ENCODE measurements around the gene ITGB3BP.

DNA sequence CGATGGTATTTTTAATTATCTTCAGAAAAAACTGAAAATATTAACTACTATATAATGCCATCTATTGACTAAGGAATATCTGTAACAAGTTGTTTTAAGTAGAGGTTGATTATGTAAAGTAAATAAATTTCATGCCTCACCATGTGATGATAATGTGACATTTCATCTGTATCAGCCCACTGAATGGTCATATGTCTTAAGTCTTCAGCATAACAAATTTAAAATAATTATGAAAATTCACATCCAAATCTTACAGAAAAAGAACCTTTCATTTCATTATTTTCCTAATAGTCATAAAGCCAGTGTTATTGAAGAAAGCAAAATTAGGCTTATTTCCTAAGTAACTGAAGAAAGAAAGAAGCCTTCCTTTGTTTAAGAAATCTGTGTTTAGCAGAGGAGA lies 72.6 kb downstream of the ITGB3BP start:
- TF ChIP-seq, protein P1, sequence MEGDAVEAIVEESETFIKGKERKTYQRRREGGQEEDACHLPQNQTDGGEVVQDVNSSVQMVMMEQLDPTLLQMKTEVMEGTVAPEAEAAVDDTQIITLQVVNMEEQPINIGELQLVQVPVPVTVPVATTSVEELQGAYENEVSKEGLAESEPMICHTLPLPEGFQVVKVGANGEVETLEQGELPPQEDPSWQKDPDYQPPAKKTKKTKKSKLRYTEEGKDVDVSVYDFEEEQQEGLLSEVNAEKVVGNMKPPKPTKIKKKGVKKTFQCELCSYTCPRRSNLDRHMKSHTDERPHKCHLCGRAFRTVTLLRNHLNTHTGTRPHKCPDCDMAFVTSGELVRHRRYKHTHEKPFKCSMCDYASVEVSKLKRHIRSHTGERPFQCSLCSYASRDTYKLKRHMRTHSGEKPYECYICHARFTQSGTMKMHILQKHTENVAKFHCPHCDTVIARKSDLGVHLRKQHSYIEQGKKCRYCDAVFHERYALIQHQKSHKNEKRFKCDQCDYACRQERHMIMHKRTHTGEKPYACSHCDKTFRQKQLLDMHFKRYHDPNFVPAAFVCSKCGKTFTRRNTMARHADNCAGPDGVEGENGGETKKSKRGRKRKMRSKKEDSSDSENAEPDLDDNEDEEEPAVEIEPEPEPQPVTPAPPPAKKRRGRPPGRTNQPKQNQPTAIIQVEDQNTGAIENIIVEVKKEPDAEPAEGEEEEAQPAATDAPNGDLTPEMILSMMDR (conservative IDR thresholded peaks at IDR 0.05; ENCODE audit: low read depth, low read length), result no peak
- TF ChIP-seq POLR2A (IDR thresholded peaks at IDR 0.05; ENCODE audit: low read depth, low read length) (no peak), CEBPB (IDR thresholded peaks at IDR 0.05; ENCODE audit: low read depth, low read length) (no peak), USF2 (IDR thresholded peaks at IDR 0.05; ENCODE audit: low read depth, low read length) (no peak), MAZ (IDR thresholded peaks at IDR 0.05; ENCODE audit: borderline replicate concordance, low read depth, low read length) (no peak), RAD21 (IDR thresholded peaks at IDR 0.05; ENCODE audit: low read length) (no peak)
